ENCODE data around the gene MYH10. TPM values are rescaled to one million over a fixed set of nuclear protein-coding genes. Genes with fewer than 3 reads are reported as not detected.

Gene MYH10
- total RNA-seq, 1 donor from 2014 or later, result 49.7 TPM

DNA sequence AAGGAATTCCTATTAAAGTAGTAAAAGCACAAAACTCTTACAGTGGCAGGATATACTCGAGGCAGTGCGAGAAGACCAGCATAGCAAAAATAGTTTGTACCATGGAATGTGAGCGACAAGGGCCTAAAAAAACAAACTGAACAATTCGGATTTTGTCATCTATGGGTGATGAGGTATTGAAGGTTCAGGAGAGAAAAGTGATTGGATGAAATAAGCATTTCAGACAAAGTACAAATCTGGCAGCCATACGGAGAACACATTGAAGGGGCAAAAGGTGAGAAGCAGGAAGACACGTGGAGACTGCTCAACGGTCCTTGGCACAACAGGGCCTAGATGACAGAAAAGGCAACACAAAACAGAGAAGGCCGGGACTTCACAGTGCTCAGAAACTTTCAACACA lies 22.5 kb downstream of the MYH10 start:
- H3K4me1 ChIP-seq, result peaks cover 56% of the 10 kb centered on the region

DNA sequence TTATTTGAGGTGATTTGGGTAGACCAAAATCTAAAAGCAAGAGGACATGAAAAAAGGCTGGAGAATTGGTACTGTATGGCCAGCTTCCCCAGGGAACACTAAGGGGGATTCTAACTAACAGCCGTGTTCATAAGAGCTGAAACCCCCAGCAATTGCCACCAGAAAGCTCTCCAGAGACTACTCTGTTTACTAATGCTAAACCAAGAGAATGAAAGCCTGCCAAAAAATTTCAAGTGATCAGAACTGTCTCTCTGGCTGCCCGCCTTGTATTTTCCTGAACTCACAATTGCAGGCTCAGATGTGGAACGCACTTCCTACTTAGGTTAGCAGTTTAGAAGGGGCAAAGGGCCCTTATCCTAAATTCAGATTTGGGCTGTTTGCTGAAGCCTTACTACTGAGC lies 24.1 kb downstream of the MYH10 start:
- H3K27me3 ChIP-seq (ENCODE audit: low read depth), result no peaks in the 10 kb centered on the region

More for the DNA sequence above, 22.5 kb downstream of the MYH10 start:
- DNase-seq, result no peak
- no peaks in the 10 kb centered on the region for H3K27me3 ChIP-seq (ENCODE audit: low read depth)
- H3K36me3 ChIP-seq, result no peaks in the 10 kb centered on the region
- TF ChIP-seq, protein P1, sequence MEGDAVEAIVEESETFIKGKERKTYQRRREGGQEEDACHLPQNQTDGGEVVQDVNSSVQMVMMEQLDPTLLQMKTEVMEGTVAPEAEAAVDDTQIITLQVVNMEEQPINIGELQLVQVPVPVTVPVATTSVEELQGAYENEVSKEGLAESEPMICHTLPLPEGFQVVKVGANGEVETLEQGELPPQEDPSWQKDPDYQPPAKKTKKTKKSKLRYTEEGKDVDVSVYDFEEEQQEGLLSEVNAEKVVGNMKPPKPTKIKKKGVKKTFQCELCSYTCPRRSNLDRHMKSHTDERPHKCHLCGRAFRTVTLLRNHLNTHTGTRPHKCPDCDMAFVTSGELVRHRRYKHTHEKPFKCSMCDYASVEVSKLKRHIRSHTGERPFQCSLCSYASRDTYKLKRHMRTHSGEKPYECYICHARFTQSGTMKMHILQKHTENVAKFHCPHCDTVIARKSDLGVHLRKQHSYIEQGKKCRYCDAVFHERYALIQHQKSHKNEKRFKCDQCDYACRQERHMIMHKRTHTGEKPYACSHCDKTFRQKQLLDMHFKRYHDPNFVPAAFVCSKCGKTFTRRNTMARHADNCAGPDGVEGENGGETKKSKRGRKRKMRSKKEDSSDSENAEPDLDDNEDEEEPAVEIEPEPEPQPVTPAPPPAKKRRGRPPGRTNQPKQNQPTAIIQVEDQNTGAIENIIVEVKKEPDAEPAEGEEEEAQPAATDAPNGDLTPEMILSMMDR (IDR thresholded peaks at IDR 0.05; ENCODE audit: borderline replicate concordance), result no peak
- H3K9me3 ChIP-seq (replicated peaks), result peaks cover 6% of the 10 kb centered on the region
- intact Hi-C loops (cut with micrococcal nuclease), result no loop called here
- H3K4me3 ChIP-seq, result no peak overlapping the region
- H3K27ac ChIP-seq (replicated peaks), result peak overlapping the region; percentile 46

DNA sequence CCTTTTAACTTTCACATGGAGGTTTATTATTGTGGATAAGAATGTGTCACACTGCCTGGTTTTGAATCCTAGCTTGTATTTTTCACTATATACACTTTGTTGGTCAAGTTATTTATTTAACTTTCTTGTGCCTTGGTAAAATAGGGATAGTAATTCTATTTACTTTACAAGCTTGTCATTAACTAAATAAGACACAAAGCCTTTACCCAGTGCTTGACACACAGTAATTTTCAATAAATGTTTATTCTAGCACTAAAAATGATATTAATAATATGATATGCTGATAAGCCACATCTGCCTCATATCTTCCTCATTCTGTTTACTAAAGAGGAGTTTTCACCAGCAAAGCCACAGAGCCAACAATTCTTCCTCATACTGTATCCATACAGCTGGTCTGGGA lies 27.8 kb downstream of the MYH10 start:
- no peak for DNase-seq
- H3K36me3 ChIP-seq, result no peaks in the 10 kb centered on the region
- H3K27me3 ChIP-seq (ENCODE audit: low read depth), result no peaks in the 10 kb centered on the region
- no peak overlapping the region for H3K4me3 ChIP-seq
- intact Hi-C loops (cut with micrococcal nuclease), result no loop called here
- TF ChIP-seq, protein P1 (IDR thresholded peaks at IDR 0.05; ENCODE audit: borderline replicate concordance), result no peak
- H3K27ac ChIP-seq (replicated peaks), result no peak overlapping the region
- peaks cover 19% of the 10 kb centered on the region for H3K4me1 ChIP-seq
- H3K9me3 ChIP-seq (replicated peaks), result no peaks in the 10 kb centered on the region

More for the DNA sequence above, 24.1 kb downstream of the MYH10 start:
- peak overlapping the region; percentile 3 for H3K4me3 ChIP-seq
- peaks cover 40% of the 10 kb centered on the region for H3K4me1 ChIP-seq
- no peak for DNase-seq
- TF ChIP-seq, protein P1 (IDR thresholded peaks at IDR 0.05; ENCODE audit: borderline replicate concordance), result no peak
- intact Hi-C loops (cut with micrococcal nuclease), result no loop called here
- no peaks in the 10 kb centered on the region for H3K36me3 ChIP-seq
- peak overlapping the region; percentile 64 for H3K27ac ChIP-seq (replicated peaks)
- H3K9me3 ChIP-seq (replicated peaks), result peaks cover 6% of the 10 kb centered on the region

DNA sequence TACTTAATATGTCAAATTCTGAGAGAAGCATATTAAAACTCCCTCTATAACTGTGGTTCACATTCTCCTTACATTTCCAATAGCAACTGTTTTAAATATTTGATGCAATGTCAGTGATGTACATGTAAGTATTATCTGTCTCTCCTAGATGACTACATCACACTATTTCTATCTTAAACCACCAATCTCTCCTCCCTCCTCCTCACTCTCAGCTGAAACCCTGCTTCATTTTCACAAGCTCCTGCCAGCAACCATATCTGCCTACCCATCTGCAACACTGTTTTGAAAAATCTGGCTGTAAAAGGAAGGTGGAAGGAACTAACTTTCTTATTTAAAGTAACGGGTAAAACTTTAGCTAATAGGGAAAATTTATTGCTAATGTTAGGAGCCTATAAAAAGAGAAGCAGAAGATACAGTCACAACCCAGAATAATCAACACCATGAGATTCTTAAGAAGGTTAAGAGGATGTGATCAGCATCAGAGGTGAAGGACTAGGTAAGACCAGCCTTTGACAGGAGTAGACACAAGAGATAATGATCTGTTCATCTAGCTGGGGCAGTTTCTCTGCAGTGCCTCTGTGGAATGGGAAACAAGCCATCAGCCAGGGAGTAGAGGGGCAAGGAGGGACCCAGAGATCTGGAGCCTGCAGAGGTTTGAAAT lies 31.0 kb downstream of the MYH10 start:
- intact Hi-C loops (cut with micrococcal nuclease), result no loop called here
- Histone ChIP-seq H3K27ac (replicated peaks) (no peak overlapping the region), H3K36me3 (no peaks in the 10 kb centered on the region), H3K27me3 (ENCODE audit: low read depth) (no peaks in the 10 kb centered on the region), H3K4me3 (no peak overlapping the region), H3K4me1 (no peaks in the 10 kb centered on the region), H3K9me3 (replicated peaks) (no peaks in the 10 kb centered on the region)
- TF ChIP-seq, protein P1 (IDR thresholded peaks at IDR 0.05; ENCODE audit: borderline replicate concordance), result no peak
- no peak for DNase-seq

DNA sequence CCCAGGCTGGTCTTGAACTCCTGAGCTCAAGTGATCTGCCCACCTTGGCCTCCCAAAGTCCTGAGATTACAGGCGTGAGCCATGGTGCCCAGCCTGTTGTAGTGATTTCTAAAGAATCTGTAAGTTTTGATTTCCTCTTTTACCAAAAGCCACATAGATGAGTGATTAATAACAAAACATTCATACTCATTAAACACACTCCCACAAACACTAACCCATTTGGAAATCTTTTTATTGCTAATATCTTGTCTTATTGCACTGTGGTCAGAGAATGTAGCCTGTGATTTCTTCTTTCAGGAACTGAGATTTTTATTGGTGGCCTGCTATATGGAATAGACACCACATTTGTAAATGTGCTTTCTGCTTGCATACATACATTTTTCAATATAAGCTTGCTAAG lies 31.6 kb downstream of the MYH10 start:
- no peak for DNase-seq
- no peaks in the 10 kb centered on the region for H3K36me3 ChIP-seq
- intact Hi-C loops (cut with micrococcal nuclease), result no loop called here

More for the DNA sequence above, 31.6 kb downstream of the MYH10 start:
- Histone ChIP-seq H3K27ac (replicated peaks) (no peak overlapping the region), H3K4me1 (no peaks in the 10 kb centered on the region), H3K9me3 (replicated peaks) (no peaks in the 10 kb centered on the region), H3K27me3 (ENCODE audit: low read depth) (no peaks in the 10 kb centered on the region), H3K4me3 (no peak overlapping the region)
- TF ChIP-seq, protein P1 (IDR thresholded peaks at IDR 0.05; ENCODE audit: borderline replicate concordance), result no peak
